Esophagus muscularis mucosa (tissue), 4 donors: ENCODE data around the gene COL9A2. TPM values are rescaled to one million over a fixed set of nuclear protein-coding genes. Genes with fewer than 3 reads are reported as not detected.
A peak's percentile ranks its signal among the peaks of the same experiment; 100 is the strongest.

Experiments
- DNase-seq: peaks from one replicate; pipeline ENCODE4 v3.0.0-alpha.2; 2017; ENCODE audit errors: extremely low spot score
- H3K27ac ChIP-seq, 4 donors: fragments of 200-600 bp; sonication (generic); replicated peaks in 1 of 4; 1 replicate in 3 of 4; 2 replicates in 1 of 4; pipeline ENCODE4 v1.5.1; 2016 to 2019; ENCODE audit warnings: mild to moderate bottlenecking in 1 of 4
- H3K27me3 ChIP-seq, 4 donors: fragments of 200-600 bp; sonication (generic); one replicate each; pipeline versions ENCODE4 v1.5.1 to v1.6.0; 2016 to 2019
- H3K36me3 ChIP-seq, 4 donors: fragments of 200-600 bp; sonication (generic); one replicate each; pipeline ENCODE4 v1.5.1; 2016 to 2019
- H3K4me1 ChIP-seq, 4 donors: fragments of 200-600 bp; sonication (generic); one replicate each; pipeline ENCODE4 v1.5.1; 2016 to 2019
- H3K4me3 ChIP-seq, 4 donors: fragments of 200-600 bp; sonication (generic); 1 replicate in 2 of 4; 2 replicates in 2 of 4; pipeline ENCODE4 v1.5.1; 2016 to 2019; ENCODE audit warnings: mild to moderate bottlenecking in 4 of 4, moderate library complexity in 1 of 4
- H3K9me3 ChIP-seq, 4 donors: fragments of 200-600 bp; sonication (generic); 1 replicate in 3 of 4; 2 replicates in 1 of 4; pipeline ENCODE4 v1.5.1; 2016 to 2019
- EP300 ChIP-seq: sonication (generic); formaldehyde crosslinking; IDR thresholded peaks from one replicate; pipeline ENCODE4 v1.6.1; 2017; ENCODE audit warnings: antibody characterized with exemption
- POLR2A ChIP-seq: fragments of 450-650 bp; IDR thresholded peaks from one replicate; pipeline ENCODE4 v1.6.1; 2017; ENCODE audit warnings: antibody characterized with exemption, moderate library complexity, mild to moderate bottlenecking, low read depth
- POLR2AphosphoS5 ChIP-seq, 2 donors: sonication (generic); formaldehyde crosslinking; IDR thresholded peaks; one replicate each; pipeline ENCODE4 v1.6.1; 2017; ENCODE audit warnings: antibody characterized with exemption in 2 of 2
- WGBS: methylation state at CpG from one replicate; pipeline ENCODE4 v1.1.5; 2018; 5-methylcytosine and 5-hydroxymethylcytosine counted together
- intact Hi-C: fragments of 100-400 bp; cut with DNase I; formaldehyde crosslinking; loops from one replicate; pipeline ENCODE4 v1.15.1; 2023
- total RNA-seq, 4 donors: library from RNA; depleted of rRNA; stranded (reverse); fragments of >200 nt; gene quantifications; one replicate each; pipeline versions ENCODE4 v1.1.0 to v1.2.1, GENCODE V29; 2016
- TF ChIP-seq, protein P1 (sequence below), 3 experiments: fragments of 200-600 bp in 2 of 3; fragments of 450-650 bp in 1 of 3; sonication (generic) in 2 of 3; IDR thresholded peaks; one replicate each; pipeline ENCODE4 v1.5.1; 2017 to 2019; ENCODE audit warnings: antibody characterized with exemption in 3 of 3, mild to moderate bottlenecking in 2 of 3, moderate library complexity in 1 of 3

Gene COL9A2
- total RNA-seq, 4 donors from 2014 or later, result 1.2 to 2.5 (median 1.7) TPM

DNA sequence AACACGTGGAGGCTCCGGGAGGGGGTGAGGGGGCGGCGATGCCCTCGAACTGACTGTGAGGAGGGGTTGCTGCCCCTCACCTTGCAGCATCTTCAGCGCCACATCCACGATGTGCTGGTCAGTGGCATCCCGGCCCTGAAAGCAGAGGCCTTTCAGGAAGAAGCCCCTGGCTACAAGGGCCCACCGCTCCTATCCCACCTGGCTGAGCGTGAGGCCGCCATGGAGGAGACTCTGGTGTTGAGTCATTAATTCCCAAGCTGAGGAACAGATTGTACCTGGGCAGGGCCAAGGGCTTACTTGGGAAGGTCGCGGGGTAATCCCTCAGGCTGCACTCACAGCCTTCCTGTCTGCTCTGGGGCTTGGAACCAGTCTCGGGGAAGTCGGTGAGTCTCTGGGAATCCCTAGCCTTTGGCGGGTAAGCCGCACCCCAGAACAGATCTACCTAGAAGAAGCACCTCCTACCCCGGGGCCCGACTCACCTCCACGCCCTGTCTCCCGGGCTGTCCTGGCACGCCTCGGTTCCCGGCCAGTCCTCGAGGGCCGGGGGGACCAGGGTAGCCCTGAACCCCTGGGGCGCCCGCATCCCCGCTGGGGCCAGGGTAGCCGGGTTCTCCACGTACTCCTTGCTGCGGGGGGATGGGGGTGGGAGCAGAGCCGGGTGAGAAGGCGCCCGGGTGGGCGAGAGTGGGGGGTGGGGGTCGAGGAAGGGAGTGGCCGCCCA lies 13.9 kb downstream of the COL9A2 start:
- Histone ChIP-seq H3K36me3 (no peaks in the 10 kb centered on the region), H3K9me3 (no peaks in the 10 kb centered on the region), H3K27me3 (peaks cover 0 to 13% (median 0%) of the 10 kb centered on the region in 4 donors), H3K27ac (no peak overlapping the region), H3K4me3 (no peak overlapping the region), H3K4me1 (peaks cover 0 to 1% (median 0%) of the 10 kb centered on the region in 4 donors)
- 79% methylated on average over 17 of the region's 38 CpGs for WGBS
- TF ChIP-seq EP300, result no peak
- TF ChIP-seq POLR2AphosphoS5 (IDR thresholded peaks at IDR 0.05), result no peak
- no peak for DNase-seq
- intact Hi-C loops, result no loop called here

GRCh38 chr1:40302475-40302874 lies 14.6 kb downstream of the COL9A2 start:
- no peaks in the 10 kb centered on the region for H3K36me3 ChIP-seq
- H3K9me3 ChIP-seq, result no peaks in the 10 kb centered on the region
- intact Hi-C loops, result no loop called here
- H3K4me3 ChIP-seq, result no peak overlapping the region
- no peak overlapping the region for H3K27ac ChIP-seq
- peaks cover 0 to 13% (median 0%) of the 10 kb centered on the region in 4 donors for H3K27me3 ChIP-seq
- DNase-seq, result no peak
- no peak for TF ChIP-seq POLR2A
- TF ChIP-seq, protein P1, sequence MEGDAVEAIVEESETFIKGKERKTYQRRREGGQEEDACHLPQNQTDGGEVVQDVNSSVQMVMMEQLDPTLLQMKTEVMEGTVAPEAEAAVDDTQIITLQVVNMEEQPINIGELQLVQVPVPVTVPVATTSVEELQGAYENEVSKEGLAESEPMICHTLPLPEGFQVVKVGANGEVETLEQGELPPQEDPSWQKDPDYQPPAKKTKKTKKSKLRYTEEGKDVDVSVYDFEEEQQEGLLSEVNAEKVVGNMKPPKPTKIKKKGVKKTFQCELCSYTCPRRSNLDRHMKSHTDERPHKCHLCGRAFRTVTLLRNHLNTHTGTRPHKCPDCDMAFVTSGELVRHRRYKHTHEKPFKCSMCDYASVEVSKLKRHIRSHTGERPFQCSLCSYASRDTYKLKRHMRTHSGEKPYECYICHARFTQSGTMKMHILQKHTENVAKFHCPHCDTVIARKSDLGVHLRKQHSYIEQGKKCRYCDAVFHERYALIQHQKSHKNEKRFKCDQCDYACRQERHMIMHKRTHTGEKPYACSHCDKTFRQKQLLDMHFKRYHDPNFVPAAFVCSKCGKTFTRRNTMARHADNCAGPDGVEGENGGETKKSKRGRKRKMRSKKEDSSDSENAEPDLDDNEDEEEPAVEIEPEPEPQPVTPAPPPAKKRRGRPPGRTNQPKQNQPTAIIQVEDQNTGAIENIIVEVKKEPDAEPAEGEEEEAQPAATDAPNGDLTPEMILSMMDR (IDR thresholded peaks at IDR 0.05), result no peak
- no peak for TF ChIP-seq EP300
- TF ChIP-seq POLR2AphosphoS5 (IDR thresholded peaks at IDR 0.05), result no peak
- H3K4me1 ChIP-seq, result no peaks in the 10 kb centered on the region
- 100% methylated on average over 2 of the region's 13 CpGs for WGBS

DNA sequence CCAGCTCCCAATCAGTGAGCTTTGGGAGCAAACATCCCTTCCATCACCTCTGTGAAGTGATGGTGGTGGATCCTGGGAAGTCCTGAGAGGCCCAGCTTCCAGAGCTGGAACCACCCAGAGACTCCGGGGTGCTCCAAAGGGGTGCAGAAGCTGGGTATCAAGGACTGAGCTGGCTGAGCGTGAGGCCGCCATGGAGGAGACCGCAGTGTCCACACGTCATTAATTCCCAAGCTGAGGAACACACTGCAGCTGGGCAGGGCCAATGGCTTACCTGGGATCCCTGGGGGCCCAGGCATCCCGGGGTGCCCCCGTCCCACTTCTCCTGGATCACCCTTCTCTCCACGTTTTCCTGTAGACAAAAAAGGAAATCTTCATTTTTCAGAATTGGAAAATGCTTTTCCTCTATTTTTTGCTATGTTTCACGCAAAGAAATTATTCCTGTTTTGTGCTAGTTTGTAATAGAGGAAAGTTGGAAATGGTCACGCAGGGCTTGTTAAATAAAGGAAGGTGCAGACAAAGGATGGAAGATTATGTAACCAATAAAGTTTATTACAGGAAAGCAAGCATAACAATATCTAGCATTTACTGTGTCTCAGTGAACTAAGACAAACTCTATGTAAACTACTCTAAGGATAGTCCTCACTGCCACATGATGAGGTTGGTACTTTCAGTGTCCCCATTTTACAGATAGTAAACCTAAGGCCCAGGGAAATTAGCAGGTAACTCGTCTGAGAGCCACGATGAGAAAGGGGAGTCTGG lies 15.4 kb downstream of the COL9A2 start:
- Histone ChIP-seq H3K4me1 (no peaks in the 10 kb centered on the region), H3K27ac (no peak overlapping the region), H3K36me3 (no peaks in the 10 kb centered on the region), H3K4me3 (no peak overlapping the region), H3K27me3 (peaks cover 0 to 13% (median 0%) of the 10 kb centered on the region in 4 donors), H3K9me3 (no peaks in the 10 kb centered on the region)
- TF ChIP-seq EP300 (no peak), POLR2AphosphoS5 (IDR thresholded peaks at IDR 0.05) (no peak), POLR2A (no peak)
- TF ChIP-seq, protein P1 (IDR thresholded peaks at IDR 0.05), result no peak
- intact Hi-C loops, result no loop called here
- 95% methylated on average over 11 of the region's 12 CpGs for WGBS
- DNase-seq, result no peak

DNA sequence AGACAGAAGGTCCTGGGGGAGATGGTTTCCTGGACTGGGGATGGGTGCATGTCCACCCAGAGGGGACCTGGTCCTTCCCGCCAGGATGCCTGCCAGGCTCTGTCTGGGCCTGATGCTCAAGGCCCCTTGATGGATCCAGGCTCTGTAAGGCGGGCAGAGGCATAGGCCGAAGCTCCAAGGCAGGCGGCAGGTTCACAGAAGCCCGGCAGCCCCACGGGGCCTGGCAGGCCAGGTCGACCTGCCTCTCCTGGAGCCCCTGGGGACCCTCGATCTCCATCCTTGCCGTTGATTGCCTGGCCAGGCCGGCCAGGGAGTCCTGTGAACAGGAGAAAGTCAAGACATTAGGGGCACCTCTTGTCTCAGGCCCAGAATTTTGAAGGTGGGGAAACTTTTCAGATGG lies 16.0 kb downstream of the COL9A2 start:
- WGBS, result 92% methylated on average over 7 of the region's 10 CpGs
- no peak for TF ChIP-seq POLR2AphosphoS5 (IDR thresholded peaks at IDR 0.05)
- TF ChIP-seq, protein P1 (IDR thresholded peaks at IDR 0.05), result no peak
- no peak for TF ChIP-seq POLR2A
- no peak for TF ChIP-seq EP300
- DNase-seq, result peak; percentile 85

DNA sequence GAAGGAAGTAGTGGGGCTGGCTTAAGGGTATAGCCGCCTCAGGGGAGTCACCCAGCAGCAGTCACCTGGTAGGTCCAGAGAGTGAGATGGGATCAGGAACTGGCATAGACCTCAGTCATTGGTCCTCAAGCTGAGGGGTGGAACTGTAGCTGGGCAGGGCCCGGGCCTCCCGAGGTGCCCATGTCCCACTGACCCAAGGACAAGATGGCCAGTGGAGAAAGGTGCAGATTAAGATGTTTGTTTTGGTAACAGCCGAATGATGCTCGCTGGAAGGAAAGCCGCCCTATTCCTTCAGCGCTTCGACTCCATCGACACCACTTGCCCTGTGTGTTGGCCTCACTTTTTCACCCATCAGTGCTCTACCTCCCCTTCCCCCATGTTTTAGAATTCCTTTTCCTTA lies 16.4 kb downstream of the COL9A2 start:
- no peak for TF ChIP-seq EP300
- TF ChIP-seq POLR2AphosphoS5 (IDR thresholded peaks at IDR 0.05), result no peak
- TF ChIP-seq POLR2A, result no peak
- TF ChIP-seq, protein P1 (IDR thresholded peaks at IDR 0.05), result no peak
- H3K27me3 ChIP-seq, result peaks cover 0 to 13% (median 0%) of the 10 kb centered on the region in 4 donors
- DNase-seq, result peak; percentile 68
- intact Hi-C loops, result no loop called here
- no peak overlapping the region for H3K27ac ChIP-seq
- no peak overlapping the region for H3K4me3 ChIP-seq
- no peaks in the 10 kb centered on the region for H3K4me1 ChIP-seq
- no peaks in the 10 kb centered on the region for H3K36me3 ChIP-seq
- no peaks in the 10 kb centered on the region for H3K9me3 ChIP-seq
- 95% methylated on average over 9 of the region's 9 CpGs for WGBS

More for the DNA sequence above, 16.0 kb downstream of the COL9A2 start:
- Histone ChIP-seq H3K27me3 (peaks cover 0 to 13% (median 0%) of the 10 kb centered on the region in 4 donors), H3K9me3 (no peaks in the 10 kb centered on the region), H3K4me3 (no peak overlapping the region), H3K27ac (no peak overlapping the region), H3K36me3 (no peaks in the 10 kb centered on the region), H3K4me1 (no peaks in the 10 kb centered on the region)
- intact Hi-C loops, result no loop called here
